ENCODE data around the gene NSG1. TPM values are rescaled to one million over a fixed set of nuclear protein-coding genes. Genes with fewer than 3 reads are reported as not detected.

Gene NSG1
- total and polyA plus RNA-seq, 8 donors = 0.86 to 74.5 (median 63.1) TPM

- intact Hi-C loops (cut with DNase I) = no loop called here
- Histone ChIP-seq H3K27ac (no peak overlapping the region), H3K36me3 (peaks cover 0 to 30% of the 10 kb centered on the region in 2 donors), H3K4me3 (no peak overlapping the region), H3K4me1 (no peaks in the 10 kb centered on the region), H3K27me3 (no peaks in the 10 kb centered on the region), H3K9me3 (no peaks in the 10 kb centered on the region)
- TF ChIP-seq CTCF (IDR thresholded peaks at IDR 0.05) = no peak
- DNase-seq = no peak
- ATAC-seq = no peak
Measured at GRCh38 chr4:4440333-4441061, 53.6 kb downstream of the NSG1 start.

GRCh38 chr4:4443821-4444220, 56.9 kb downstream of the NSG1 start:
- DNase-seq (no peak), ATAC-seq (no peak)
- Histone ChIP-seq H3K27ac (no peak overlapping the region), H3K4me1 (no peaks in the 10 kb centered on the region), H3K9me3 (no peaks in the 10 kb centered on the region), H3K27me3 (no peaks in the 10 kb centered on the region), H3K36me3 (no peaks in the 10 kb centered on the region), H3K4me3 (no peak overlapping the region)
- no peak for TF ChIP-seq CTCF (IDR thresholded peaks at IDR 0.05)
- intact Hi-C loops (cut with DNase I) = no loop called here

- H3K9me3 ChIP-seq = no peaks in the 10 kb centered on the region
- intact Hi-C loops (cut with DNase I) = no loop called here
- peaks cover 0 to 4% of the 10 kb centered on the region in 2 donors for H3K36me3 ChIP-seq
- DNase-seq (no peak), ATAC-seq (no peak)
- no peak for TF ChIP-seq CTCF (IDR thresholded peaks at IDR 0.05)
- H3K27ac ChIP-seq = no peak overlapping the region
- H3K4me1 ChIP-seq = no peaks in the 10 kb centered on the region
- H3K4me3 ChIP-seq = no peak overlapping the region
- no peaks in the 10 kb centered on the region for H3K27me3 ChIP-seq
Measured at GRCh38 chr4:4446434-4446833, 59.5 kb downstream of the NSG1 start.

GRCh38 chr4:4455210-4455865, 68.4 kb downstream of the NSG1 start:
- no peaks in the 10 kb centered on the region for H3K27me3 ChIP-seq
- H3K27ac ChIP-seq = no peak overlapping the region
- H3K9me3 ChIP-seq = no peaks in the 10 kb centered on the region
- DNase-seq = no peak
- H3K4me1 ChIP-seq = no peaks in the 10 kb centered on the region
- H3K4me3 ChIP-seq = no peak overlapping the region
- intact Hi-C loops (cut with DNase I) = no loop called here
- TF ChIP-seq CTCF (IDR thresholded peaks at IDR 0.05) = no peak
- ATAC-seq = no peak
- peaks cover 2 to 84% of the 10 kb centered on the region in 2 donors for H3K36me3 ChIP-seq

GRCh38 chr4:4456351-4456750, 69.4 kb downstream of the NSG1 start:
- DNase-seq = no peak
- no peak overlapping the region for H3K4me3 ChIP-seq
- H3K27ac ChIP-seq = no peak overlapping the region
- H3K36me3 ChIP-seq = peaks cover 2 to 82% of the 10 kb centered on the region in 2 donors
- intact Hi-C loops (cut with DNase I) = no loop called here
- TF ChIP-seq CTCF (IDR thresholded peaks at IDR 0.05) = no peak
- no peaks in the 10 kb centered on the region for H3K27me3 ChIP-seq
- ATAC-seq = no peak
- H3K4me1 ChIP-seq = no peaks in the 10 kb centered on the region
- H3K9me3 ChIP-seq = no peaks in the 10 kb centered on the region
